Stimulated activated CD8-positive, alpha-beta memory T cell treated with anti-CD3 and anti-CD28 coated beads, Interleukin-12 subunit alpha, Interleukin-12 subunit beta, amount 100 ng/mL, for 24 hours (primary cell): Measurements from ENCODE around the gene N4BP2L2.

ENCODE experiments used
- DNase-seq: peaks from one replicate; pipeline ENCODE4 v3.0.0-alpha.2; 2020; ENCODE audit errors: extremely low read depth

N4BP2L2 gene

DNA sequence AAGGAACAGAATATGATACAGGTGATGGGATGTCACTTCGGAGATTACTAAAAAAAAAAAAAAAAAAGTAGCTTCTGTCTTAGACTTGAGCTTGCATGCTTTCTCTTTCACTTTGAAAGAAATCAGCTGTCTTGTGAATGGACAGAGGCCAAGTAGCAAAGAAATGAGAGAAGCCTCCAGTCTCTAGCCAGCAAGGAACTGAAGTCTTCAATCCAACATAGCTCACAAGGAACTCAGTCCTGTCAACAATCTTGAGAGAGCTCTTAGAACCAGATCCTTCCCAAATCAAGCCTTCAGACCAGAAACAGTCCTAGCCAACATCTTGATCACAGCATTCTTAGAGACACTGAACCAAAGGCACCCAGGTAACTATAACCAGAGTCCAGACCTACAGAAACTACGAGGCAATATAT is 7.7 kb downstream of the N4BP2L2 start:
- no peak for DNase-seq

- DNase-seq, result no peak
Measured at GRCh38 chr13:32528358-32528757, 10.2 kb downstream of the N4BP2L2 start.

DNA sequence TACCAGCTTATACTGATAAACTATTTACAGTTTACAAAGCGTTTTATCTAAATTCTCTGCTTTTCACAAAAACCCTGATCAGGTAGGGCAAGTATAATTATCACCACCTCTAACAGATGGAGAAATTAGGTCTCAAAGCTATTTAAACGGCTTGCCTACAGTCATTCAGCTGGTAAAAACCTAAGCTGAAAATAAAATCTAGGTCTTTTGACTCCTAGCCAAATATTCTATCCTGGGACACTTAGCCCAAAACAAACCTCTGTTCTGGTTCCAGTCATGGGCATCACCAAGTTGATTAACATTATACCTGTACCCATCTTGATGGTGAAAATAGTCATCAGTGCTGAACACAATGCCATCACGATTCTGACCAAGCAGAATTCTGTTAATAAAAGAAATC is 11.4 kb downstream of the N4BP2L2 start:
- DNase-seq, result no peak

- no peak for DNase-seq
Measured at GRCh38 chr13:32525766-32526165, 12.8 kb downstream of the N4BP2L2 start.

DNA sequence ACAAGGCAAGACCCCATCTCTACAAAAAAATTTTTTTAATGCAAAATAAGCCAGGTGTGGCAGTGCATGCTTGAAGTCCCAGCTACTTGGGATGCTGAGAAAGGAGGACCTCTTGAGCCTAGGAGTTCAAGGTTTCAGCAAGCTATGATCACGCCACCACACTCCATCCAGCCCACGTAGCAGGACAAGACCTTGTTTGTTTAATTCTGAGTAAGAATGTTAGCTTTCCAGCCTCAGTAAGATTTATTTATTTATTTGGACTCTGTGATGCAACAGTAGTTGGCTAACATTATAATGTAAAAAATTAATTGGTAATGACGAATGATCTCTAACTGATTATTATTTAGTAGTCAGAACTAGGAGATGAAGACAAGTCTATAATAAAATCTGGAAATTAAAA is 23.3 kb downstream of the N4BP2L2 start:
- DNase-seq, result no peak

GRCh38 chr13:32511482-32511881 is 27.1 kb downstream of the N4BP2L2 start:
- no peak for DNase-seq

- no peak for DNase-seq
Measured at GRCh38 chr13:32504876-32505275, 33.7 kb downstream of the N4BP2L2 start.

DNA sequence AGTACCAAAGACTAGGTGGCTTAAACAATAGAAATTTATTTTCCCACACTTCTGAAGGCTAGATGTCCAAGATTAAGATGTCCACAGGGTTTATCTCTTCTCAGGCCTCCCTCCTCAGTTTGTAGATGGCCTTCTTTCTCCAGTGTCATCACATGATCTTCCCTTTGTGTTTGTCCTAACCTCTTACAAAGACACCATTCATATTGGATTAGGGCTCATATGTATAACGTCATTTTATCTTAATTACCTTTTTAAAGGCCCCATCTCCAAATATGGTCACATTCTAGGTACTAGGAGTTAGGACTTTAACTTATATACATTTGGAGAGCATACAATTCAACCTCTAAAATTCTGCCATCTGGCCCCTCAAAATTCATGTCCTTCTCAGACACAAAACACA is 34.3 kb downstream of the N4BP2L2 start:
- no peak for DNase-seq

DNA sequence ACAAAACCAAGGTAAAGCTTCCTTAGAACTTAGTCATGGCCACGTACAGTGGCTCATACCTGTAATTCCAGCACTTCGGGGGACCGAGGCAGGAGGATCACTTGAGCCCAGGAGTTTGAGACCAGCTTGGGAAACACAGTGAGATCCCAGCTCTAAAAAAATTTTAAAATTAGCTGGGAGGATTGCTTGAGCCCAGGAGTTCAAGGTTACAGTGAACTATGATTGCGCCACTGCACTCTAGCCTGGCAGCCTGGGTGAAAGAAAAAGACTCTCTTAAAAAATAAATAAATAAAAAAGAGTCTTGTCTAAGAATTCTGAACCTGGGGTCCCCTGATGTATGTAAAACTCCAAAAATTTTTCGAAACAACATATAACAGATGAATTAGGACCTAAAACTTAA is 34.9 kb downstream of the N4BP2L2 start:
- DNase-seq, result no peak

- no peak for DNase-seq
Measured at GRCh38 chr13:32501064-32501463, 37.5 kb downstream of the N4BP2L2 start.

DNA sequence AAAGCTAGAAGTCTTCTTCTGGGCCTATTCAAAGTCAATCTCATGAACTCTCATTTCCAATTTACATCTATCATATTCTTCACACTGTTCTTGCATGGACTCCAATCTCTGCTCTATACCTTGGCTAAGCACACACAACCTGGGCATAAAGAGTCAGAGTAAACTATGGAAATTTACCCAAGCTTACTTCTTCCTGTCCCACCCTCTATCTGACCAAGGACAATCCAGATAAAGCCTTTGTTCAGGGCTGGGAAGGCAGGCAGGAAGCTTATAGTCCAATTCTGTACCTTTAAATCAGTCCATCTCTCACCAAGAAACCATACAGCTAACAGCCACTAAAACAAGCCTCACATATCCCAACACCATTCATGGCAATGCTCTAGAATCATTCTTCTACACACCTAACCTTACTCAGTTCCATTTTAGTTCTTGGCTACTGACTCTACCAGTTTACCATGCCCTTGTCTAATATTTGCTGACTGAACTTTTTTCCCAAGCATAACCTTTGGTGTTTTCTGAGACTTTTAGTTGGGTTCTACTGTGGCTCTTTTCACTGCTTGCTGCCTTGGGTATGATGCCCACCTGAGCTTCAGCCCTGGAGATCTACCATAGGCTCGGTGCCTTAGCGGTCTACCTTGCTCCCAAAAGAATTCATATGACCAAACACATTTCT is 38.9 kb downstream of the N4BP2L2 start:
- DNase-seq, result no peak

GRCh38 chr13:32497589-32497988 is 41.0 kb downstream of the N4BP2L2 start:
- no peak for DNase-seq

GRCh38 chr13:32496599-32497160 is 41.9 kb downstream of the N4BP2L2 start:
- no peak for DNase-seq

DNA sequence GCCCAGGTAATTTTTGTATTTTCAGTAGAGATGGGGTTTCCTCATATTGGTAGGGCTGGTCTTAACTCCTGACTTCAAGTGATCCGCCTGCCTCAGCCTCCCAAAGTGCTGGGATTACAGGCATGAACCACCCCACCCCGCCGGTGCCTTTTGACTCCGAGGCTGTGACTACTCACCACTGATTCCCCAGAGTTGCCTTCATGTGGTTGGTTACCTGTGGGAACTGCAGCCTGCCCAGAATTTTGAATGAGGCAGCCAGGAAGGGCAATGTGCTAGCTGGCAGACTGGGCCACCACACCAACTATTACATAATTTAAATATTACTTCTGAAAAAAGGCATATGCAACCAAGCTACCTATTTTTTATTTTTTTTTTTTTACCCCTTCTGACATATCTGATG is 42.8 kb downstream of the N4BP2L2 start:
- no peak for DNase-seq

GRCh38 chr13:32495429-32495828 is 43.2 kb downstream of the N4BP2L2 start:
- DNase-seq, result no peak

DNA sequence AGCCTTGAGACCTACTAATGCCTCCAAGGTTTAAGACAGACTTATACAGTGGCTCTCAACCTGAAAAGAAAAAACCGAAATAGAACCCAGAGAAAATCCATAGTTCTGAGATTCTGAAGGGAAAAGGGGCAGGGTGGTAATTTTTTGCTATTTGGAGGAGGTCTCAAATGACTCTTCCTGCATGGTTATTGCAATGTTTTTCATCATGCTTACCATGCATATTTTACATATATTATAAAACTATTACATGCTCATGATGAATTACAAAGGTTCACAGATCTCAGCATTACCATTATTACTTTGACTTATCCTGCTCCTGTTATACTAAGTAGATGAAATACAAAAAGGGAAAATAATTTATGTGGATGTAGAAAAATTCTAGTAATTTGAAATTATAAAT is 47.6 kb downstream of the N4BP2L2 start:
- no peak for DNase-seq

DNA sequence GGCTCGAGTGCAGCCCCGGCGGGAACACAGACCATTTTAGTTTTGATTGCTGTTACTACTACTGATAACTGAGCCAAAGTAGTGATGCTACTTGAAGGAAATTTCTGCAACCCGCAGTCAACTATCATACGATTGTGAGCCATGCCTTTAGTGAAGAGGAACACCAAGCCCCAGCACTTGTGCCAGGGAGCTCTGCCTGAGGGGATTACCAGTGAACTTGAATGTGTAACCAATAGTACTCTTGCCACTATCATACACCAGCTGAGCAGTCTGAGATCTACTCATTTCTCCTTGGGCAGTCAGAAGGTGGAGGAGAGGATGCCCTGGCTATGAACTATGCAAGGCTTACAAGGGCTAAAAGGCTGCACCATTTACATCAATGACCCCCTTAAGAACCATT is 61.7 kb downstream of the N4BP2L2 start:
- no peak for DNase-seq

DNA sequence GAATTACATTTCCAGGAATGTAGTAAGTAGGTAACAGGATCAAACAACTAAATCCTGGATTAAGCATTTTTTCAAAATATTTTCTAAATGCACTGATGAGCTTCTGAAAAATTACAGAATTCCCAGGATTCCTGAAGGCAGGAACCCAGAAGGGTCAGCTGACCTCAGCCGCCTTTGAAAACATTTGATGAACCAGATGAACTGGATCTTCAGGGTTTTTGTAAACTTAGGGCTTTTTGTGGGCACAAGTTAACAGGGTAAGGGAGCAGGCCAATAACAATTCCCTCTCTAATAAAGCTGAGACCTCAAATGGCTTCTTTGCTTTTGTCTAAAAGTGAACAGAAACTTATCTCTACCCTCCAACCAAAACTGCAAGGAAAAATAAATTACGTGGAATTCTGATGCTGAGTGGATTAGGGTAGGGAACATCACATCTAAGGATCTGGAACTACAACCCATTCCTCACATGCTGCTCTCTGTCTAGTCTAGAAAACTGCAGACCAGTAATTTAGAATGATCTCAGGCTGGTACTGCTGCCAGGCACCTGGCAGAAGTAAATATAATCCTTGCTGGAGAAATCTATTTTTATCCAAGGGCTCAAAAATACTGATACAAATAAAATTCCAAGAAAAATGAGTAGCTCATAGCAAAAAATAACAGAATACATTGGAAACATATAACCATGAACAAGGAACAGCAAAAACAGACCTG is 62.4 kb downstream of the N4BP2L2 start:
- no peak for DNase-seq

DNA sequence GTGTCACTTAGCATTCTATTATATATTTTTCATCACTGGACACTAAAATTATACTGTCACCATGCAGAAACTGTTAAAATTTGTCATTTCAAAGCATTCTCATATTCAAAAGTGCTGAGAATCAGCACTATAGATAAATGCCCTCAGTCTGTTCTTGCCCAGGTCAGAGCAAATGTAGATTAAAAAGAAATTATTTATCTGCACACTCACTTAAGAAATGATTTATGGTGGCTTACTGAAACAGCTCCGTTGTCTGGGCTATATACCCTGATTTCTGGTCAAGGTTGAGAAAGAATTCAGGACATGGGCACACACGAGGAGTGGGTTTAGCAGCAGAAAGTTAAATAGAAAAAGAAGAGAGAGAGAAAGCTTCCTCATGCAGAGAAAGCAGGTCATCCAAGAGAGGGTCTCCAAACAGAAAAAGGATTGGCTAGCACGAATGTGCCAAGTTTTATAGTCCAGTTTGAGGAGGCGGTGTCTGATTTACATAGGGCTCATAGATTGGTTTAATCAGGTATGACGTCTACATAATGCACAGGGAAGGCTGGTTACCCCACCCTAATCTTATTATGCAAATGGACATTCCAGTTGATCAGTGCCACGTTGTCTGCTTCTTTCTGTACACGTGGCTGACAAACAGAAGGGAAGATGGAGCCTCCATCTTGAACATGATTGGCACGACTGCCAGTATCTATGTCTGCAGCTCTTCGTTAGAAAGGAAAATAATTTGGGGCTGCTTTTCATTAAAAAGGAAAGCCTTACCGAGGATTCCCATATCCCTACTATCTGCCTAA is 63.4 kb downstream of the N4BP2L2 start:
- DNase-seq, result no peak

DNA sequence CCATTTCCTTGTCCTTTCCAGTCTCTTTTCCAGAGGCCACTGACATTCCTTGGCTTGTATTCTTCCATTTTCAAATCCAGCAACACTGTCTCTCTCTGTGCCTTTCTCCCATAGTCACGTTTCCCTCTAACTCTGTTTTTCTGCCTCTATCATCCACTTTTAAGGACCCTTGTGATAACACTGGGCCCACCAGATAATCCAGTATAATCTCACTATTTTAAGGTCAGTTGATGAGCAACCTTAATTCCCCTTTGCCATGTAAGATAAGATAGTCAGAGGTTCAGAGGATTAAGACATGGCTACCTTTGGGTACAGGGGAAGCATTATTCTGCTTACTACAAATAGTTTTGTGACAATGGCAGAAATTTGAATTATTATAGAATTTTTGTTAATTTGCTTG is 64.9 kb downstream of the N4BP2L2 start:
- no peak for DNase-seq

DNA sequence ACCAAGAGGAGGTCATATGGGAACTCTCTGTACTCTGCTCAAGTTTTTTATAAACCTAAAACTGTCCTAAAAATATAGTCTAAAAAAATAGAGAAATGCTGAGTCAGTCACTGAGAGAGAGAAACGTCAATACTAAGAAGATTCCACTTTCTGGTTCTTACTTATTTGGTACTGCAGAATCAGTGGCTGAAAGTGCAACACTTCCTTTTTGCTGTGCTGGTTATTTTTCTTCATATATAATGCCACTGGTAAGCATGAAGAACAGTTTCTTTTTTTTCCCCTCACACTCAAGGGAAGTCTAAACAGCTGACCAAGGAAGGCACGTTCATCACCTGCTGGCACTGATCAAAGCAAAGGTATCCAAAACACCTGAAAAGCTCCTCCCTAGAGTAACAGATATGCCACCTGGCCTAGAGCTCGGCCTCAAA is 66.4 kb downstream of the N4BP2L2 start:
- DNase-seq, result no peak

DNA sequence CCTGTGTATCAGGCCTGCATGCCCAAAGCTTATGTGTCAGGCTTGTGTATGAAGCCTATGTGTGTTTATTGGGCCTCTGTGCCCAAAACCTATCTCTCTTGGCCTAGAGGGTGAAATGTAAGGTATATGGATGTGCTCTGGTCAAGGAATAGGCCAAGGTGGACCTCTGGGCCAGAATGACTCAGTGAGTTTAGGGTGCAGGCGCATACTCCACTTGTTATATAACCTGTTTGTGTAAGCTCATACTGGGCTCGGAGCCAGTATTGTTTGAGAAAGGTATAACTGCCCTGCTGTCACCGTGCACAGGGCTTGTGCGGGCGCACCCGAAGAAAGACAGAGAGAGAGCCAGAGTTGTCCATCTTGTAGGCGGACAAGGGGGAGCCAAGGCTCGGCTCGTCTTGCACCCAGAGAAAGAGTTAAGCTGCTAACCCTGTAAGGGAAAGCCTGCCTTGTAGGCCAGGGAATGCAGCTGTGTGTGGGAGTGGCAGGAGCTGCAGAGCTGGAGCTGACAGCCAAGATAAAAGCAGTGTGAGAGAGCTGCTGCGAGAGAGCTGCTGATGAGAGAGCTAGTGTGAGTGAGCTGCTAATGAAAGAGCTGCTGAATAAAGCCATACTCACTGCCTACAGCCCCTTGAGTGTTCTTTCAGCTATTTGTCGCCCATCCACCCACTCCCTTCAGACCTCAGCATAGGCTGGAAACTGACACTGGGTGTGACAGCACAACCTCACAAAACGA is 67.2 kb downstream of the N4BP2L2 start:
- DNase-seq, result no peak
